Measurements from ENCODE around the gene SNTB2. TPM values are rescaled to one million over a fixed set of nuclear protein-coding genes. Genes with fewer than 3 reads are reported as not detected.

Gene SNTB2
- total and polyA plus RNA-seq, 8 donors: 4.0 to 74.4 (median 22.1) TPM

GRCh38 chr16:69169051-69169450 lies 17.9 kb upstream of the SNTB2 start:
- Histone ChIP-seq H3K9me3 (no peaks in the 10 kb centered on the region), H3K27ac (no peak overlapping the region), H3K27me3 (no peaks in the 10 kb centered on the region), H3K4me1 (peaks cover 12 to 48% (median 30%) of the 10 kb centered on the region in 4 donors), H3K36me3 (peaks cover 18 to 55% (median 54%) of the 10 kb centered on the region in 4 donors), H3K4me3 (no peak overlapping the region)
- intact Hi-C loops (cut with DNase I; ENCODE audit: low total_unique reads): no loop called here
- 96 to 98% (median 97%) methylated on average over 4 of the region's 4 CpGs for WGBS, 5 donors
- DNase-seq: no peak
- TF ChIP-seq POLR2A (IDR thresholded peaks at IDR 0.05) (no peak), POLR2AphosphoS5 (IDR thresholded peaks at IDR 0.05) (no peak), EP300 (IDR thresholded peaks at IDR 0.05) (no peak), CTCF (IDR thresholded peaks at IDR 0.05) (no peak)

- 52 to 67% (median 56%) methylated on average over 6 of the region's 6 CpGs for WGBS, 5 donors
- Histone ChIP-seq H3K4me1 (peaks cover 19 to 55% (median 35%) of the 10 kb centered on the region in 4 donors), H3K27ac (peak overlapping the region in 4 of 5 donors; percentile 67 to 88 (median 83)), H3K36me3 (peaks cover 18 to 48% (median 48%) of the 10 kb centered on the region in 4 donors), H3K4me3 (no peak overlapping the region), H3K27me3 (no peaks in the 10 kb centered on the region), H3K9me3 (no peaks in the 10 kb centered on the region)
- TF ChIP-seq CTCF (IDR thresholded peaks at IDR 0.05): no peak
- TF ChIP-seq POLR2AphosphoS5 (IDR thresholded peaks at IDR 0.05): no peak
- TF ChIP-seq EP300 (IDR thresholded peaks at IDR 0.05): no peak
- no peak for TF ChIP-seq POLR2A (IDR thresholded peaks at IDR 0.05)
- no peak for DNase-seq
- intact Hi-C loops (cut with DNase I; ENCODE audit: low total_unique reads): no loop called here
Measured at GRCh38 chr16:69169607-69170352, 17.2 kb upstream of the SNTB2 start.

- Histone ChIP-seq H3K9me3 (no peaks in the 10 kb centered on the region), H3K4me1 (peaks cover 19 to 53% (median 39%) of the 10 kb centered on the region in 4 donors), H3K27ac (peak overlapping the region in 4 of 5 donors; percentile 67 to 88 (median 83)), H3K27me3 (no peaks in the 10 kb centered on the region), H3K36me3 (peaks cover 6 to 31% (median 30%) of the 10 kb centered on the region in 4 donors), H3K4me3 (no peak overlapping the region)
- WGBS, 5 donors: 60 to 82% (median 63%) methylated on average over 6 of the region's 6 CpGs
- intact Hi-C loops (cut with DNase I; ENCODE audit: low total_unique reads): no loop called here
- peak in 1 of 2 donors; percentile 67 for DNase-seq
- TF ChIP-seq POLR2AphosphoS5 (IDR thresholded peaks at IDR 0.05) (no peak), POLR2A (IDR thresholded peaks at IDR 0.05) (no peak), CTCF (IDR thresholded peaks at IDR 0.05) (no peak), EP300 (IDR thresholded peaks at IDR 0.05) (no peak)
Measured at GRCh38 chr16:69171325-69172084, 15.5 kb upstream of the SNTB2 start.

GRCh38 chr16:69176033-69176800 lies 10.7 kb upstream of the SNTB2 start:
- H3K27ac ChIP-seq: peak overlapping the region in 1 of 5 donors; percentile 48
- peaks cover 36 to 70% (median 52%) of the 10 kb centered on the region in 4 donors for H3K4me1 ChIP-seq
- WGBS, 5 donors: 84 to 98% (median 91%) methylated on average over 4 of the region's 4 CpGs
- TF ChIP-seq EP300 (IDR thresholded peaks at IDR 0.05) (no peak), POLR2A (IDR thresholded peaks at IDR 0.05) (no peak), CTCF (IDR thresholded peaks at IDR 0.05) (no peak), POLR2AphosphoS5 (IDR thresholded peaks at IDR 0.05) (no peak)
- H3K36me3 ChIP-seq: no peaks in the 10 kb centered on the region
- H3K27me3 ChIP-seq: no peaks in the 10 kb centered on the region
- no peak overlapping the region for H3K4me3 ChIP-seq
- intact Hi-C loops (cut with DNase I; ENCODE audit: low total_unique reads): no loop called here
- H3K9me3 ChIP-seq: no peaks in the 10 kb centered on the region
- peak in 1 of 2 donors; percentile 25 for DNase-seq
